NCI-H1417 treated with DMSO at 0.1 percent for 48 hours (cell line): Measurements from ENCODE around the gene ENOPH1.

Experiments used
- DNase-seq: peaks from one replicate; lab custom pipeline; 2025; lab: John Stamatoyannopoulos, UW

The ENOPH1 gene

GRCh38 chr4:82428526-82428968 is 1.8 kb upstream of the ENOPH1 start:
- no peak for DNase-seq

- DNase-seq, result peak; percentile 52
Observed at GRCh38 chr4:82428969-82429727, 1.2 kb upstream of the ENOPH1 start.

GRCh38 chr4:82429728-82430192 is 630 bp upstream of the ENOPH1 start:
- DNase-seq, result no peak

GRCh38 chr4:82430964-82431745 is 765 bp downstream of the ENOPH1 start:
- DNase-seq, result no peak

- DNase-seq, result no peak
Observed at GRCh38 chr4:82431831-82432230, 1.4 kb downstream of the ENOPH1 start.

GRCh38 chr4:82432596-82432995 is 2.2 kb downstream of the ENOPH1 start:
- no peak for DNase-seq

- DNase-seq, result no peak
Observed at GRCh38 chr4:82433791-82434190, 3.4 kb downstream of the ENOPH1 start.

GRCh38 chr4:82434949-82435348 is 4.6 kb downstream of the ENOPH1 start:
- no peak for DNase-seq

GRCh38 chr4:82436130-82436529 is 5.7 kb downstream of the ENOPH1 start:
- no peak for DNase-seq

GRCh38 chr4:82436780-82437179 is 6.4 kb downstream of the ENOPH1 start:
- DNase-seq, result no peak

GRCh38 chr4:82437285-82438005 is 7.1 kb downstream of the ENOPH1 start:
- DNase-seq, result no peak

GRCh38 chr4:82439088-82439487 is 8.7 kb downstream of the ENOPH1 start:
- DNase-seq, result no peak

GRCh38 chr4:82447886-82448285 is 17.5 kb downstream of the ENOPH1 start:
- DNase-seq, result no peak

- DNase-seq, result no peak
Observed at GRCh38 chr4:82450966-82451755, 20.8 kb downstream of the ENOPH1 start.

- no peak for DNase-seq
Observed at GRCh38 chr4:82452026-82452425, 21.6 kb downstream of the ENOPH1 start.

- no peak for DNase-seq
Observed at GRCh38 chr4:82457266-82457665, 26.9 kb downstream of the ENOPH1 start.

GRCh38 chr4:82458729-82459128 is 28.3 kb downstream of the ENOPH1 start:
- DNase-seq, result no peak

- no peak for DNase-seq
Observed at GRCh38 chr4:82461710-82462109, 31.3 kb downstream of the ENOPH1 start.

- DNase-seq, result peak; percentile 37
Observed at GRCh38 chr4:82462415-82462831, 32.0 kb downstream of the ENOPH1 start.

- no peak for DNase-seq
Observed at GRCh38 chr4:82463221-82463620, 32.8 kb downstream of the ENOPH1 start.

- DNase-seq, result no peak
Observed at GRCh38 chr4:82467471-82467870, 37.1 kb downstream of the ENOPH1 start.
